Neutrophil (primary cell): ENCODE data around the gene HNF1B.
"Not testable (repeated sequence)": the region's sequence is repeated elsewhere in the genome, so short reads cannot be mapped to it uniquely, and the experiment has no call there.

Experiments
- H3K27ac ChIP-seq: fragments of 200-600 bp; sonication (generic); 2 replicates; pipeline ENCODE4 v1.5.1; 2016; ENCODE audit warnings: mild to moderate bottlenecking, moderate library complexity
- H3K27me3 ChIP-seq: fragments of 200-600 bp; sonication (generic); 2 replicates; pipeline ENCODE4 v1.6.0; 2016; ENCODE audit warnings: mild to moderate bottlenecking
- H3K36me3 ChIP-seq: fragments of 200-600 bp; sonication (generic); 2 replicates; pipeline ENCODE4 v1.5.1; 2017
- H3K4me1 ChIP-seq, 2 experiments: fragments of 200-600 bp in 1 of 2; sonication (generic) in 1 of 2; 1 replicate in 1 of 2; 2 replicates in 1 of 2; pipeline versions ENCODE4 v1.5.1 to v1.6.1; 2013 to 2016; ENCODE audit warnings: low read depth in 1 of 2, low read length in 1 of 2, mild to moderate bottlenecking in 1 of 2, moderate library complexity in 1 of 2; ENCODE audit not compliant: control insufficient read depth in 1 of 2, insufficient read depth in 1 of 2
- H3K4me3 ChIP-seq, 2 experiments: fragments of 200-600 bp in 1 of 2; sonication (generic) in 1 of 2; 1 replicate in 1 of 2; 2 replicates in 1 of 2; pipeline ENCODE4 v1.5.1; 2013 to 2016; ENCODE audit warnings: low read depth in 1 of 2, low read length in 1 of 2, mild to moderate bottlenecking in 1 of 2, moderate library complexity in 1 of 2
- H3K9me3 ChIP-seq: fragments of 200-600 bp; sonication (generic); 2 replicates; pipeline ENCODE4 v1.5.1; 2016
- TF ChIP-seq, protein P1 (sequence below): fragments of 200-600 bp; sonication (generic); IDR thresholded peaks from 2 replicates; pipeline ENCODE4 v1.5.1; 2016; ENCODE audit warnings: antibody characterized with exemption

HNF1B gene

DNA sequence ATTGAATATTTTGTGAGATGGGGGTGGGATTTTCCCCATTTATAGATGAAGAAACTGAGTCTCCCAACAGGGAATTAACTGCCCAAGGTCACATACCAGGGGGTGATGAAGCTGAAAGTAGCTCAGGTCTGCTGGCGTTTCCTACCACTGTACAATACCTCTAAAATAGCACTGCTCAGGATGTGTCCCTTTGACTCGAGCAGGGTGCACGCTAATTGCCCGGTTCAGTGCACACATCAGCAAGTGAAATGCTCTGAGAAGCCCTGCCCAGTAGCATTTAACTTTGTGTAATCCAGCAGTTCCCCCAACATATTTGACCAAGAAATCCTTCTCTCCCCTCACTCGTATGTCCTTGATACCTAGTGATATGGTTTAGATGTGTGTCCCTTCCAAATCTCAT is 51.5 kb downstream of the HNF1B start:
- H3K4me3 ChIP-seq, result no peak overlapping the region
- TF ChIP-seq, protein P1, sequence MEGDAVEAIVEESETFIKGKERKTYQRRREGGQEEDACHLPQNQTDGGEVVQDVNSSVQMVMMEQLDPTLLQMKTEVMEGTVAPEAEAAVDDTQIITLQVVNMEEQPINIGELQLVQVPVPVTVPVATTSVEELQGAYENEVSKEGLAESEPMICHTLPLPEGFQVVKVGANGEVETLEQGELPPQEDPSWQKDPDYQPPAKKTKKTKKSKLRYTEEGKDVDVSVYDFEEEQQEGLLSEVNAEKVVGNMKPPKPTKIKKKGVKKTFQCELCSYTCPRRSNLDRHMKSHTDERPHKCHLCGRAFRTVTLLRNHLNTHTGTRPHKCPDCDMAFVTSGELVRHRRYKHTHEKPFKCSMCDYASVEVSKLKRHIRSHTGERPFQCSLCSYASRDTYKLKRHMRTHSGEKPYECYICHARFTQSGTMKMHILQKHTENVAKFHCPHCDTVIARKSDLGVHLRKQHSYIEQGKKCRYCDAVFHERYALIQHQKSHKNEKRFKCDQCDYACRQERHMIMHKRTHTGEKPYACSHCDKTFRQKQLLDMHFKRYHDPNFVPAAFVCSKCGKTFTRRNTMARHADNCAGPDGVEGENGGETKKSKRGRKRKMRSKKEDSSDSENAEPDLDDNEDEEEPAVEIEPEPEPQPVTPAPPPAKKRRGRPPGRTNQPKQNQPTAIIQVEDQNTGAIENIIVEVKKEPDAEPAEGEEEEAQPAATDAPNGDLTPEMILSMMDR, result no peak
- H3K27ac ChIP-seq, result no peak overlapping the region
- no peaks in the 10 kb centered on the region for H3K9me3 ChIP-seq
- H3K36me3 ChIP-seq, result no peaks in the 10 kb centered on the region
- H3K27me3 ChIP-seq, result peaks cover 4% of the 10 kb centered on the region
- no peaks in the 10 kb centered on the region for H3K4me1 ChIP-seq

DNA sequence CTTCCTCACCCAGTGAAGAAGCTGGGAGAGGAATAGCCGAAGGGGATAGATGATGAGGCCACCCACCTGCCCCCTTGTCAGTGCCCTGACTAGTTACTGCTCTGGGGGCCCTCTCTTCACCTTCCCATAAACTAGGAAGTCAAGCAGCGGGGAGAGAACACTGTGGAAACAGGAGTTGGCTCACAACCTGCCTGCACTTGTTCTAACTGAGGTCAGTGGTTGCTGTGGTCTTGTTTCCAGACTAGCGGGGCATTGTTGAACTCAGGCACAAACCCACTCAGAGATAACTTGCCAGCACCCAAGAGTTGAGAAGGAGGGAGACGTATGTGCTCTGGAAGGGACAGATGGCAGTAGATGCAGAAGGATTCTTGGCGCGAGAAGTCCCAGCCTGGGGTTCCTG is 53.1 kb downstream of the HNF1B start:
- no peaks in the 10 kb centered on the region for H3K9me3 ChIP-seq
- H3K4me1 ChIP-seq, result no peaks in the 10 kb centered on the region
- no peaks in the 10 kb centered on the region for H3K36me3 ChIP-seq
- no peak overlapping the region for H3K27ac ChIP-seq
- TF ChIP-seq, protein P1, result no peak
- H3K27me3 ChIP-seq, result no peaks in the 10 kb centered on the region
- H3K4me3 ChIP-seq, result no peak overlapping the region

DNA sequence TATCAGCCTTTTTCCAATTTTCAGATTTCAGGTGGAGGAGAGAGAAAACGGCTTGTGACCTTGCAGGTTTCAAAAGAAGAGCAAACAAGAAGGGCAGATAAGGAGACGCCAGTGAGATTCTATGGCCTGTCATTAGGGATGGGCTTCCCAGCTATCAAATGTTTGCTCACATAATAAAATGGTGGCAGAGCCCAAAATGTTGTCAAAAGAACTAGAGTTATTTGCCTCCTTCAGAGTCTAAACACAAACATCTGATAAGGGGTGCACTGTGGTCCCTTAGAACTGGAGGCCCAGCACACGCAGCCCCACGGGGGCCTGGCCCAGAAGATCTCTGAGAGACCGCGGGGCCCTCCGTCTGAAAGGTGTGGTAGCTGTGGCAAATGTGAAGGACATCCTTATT is 55.5 kb downstream of the HNF1B start:
- H3K27ac ChIP-seq, result no peak overlapping the region
- no peaks in the 10 kb centered on the region for H3K36me3 ChIP-seq
- no peaks in the 10 kb centered on the region for H3K9me3 ChIP-seq
- H3K4me1 ChIP-seq, result no peaks in the 10 kb centered on the region
- H3K4me3 ChIP-seq, result no peak overlapping the region
- TF ChIP-seq, protein P1, result no peak
- no peaks in the 10 kb centered on the region for H3K27me3 ChIP-seq

DNA sequence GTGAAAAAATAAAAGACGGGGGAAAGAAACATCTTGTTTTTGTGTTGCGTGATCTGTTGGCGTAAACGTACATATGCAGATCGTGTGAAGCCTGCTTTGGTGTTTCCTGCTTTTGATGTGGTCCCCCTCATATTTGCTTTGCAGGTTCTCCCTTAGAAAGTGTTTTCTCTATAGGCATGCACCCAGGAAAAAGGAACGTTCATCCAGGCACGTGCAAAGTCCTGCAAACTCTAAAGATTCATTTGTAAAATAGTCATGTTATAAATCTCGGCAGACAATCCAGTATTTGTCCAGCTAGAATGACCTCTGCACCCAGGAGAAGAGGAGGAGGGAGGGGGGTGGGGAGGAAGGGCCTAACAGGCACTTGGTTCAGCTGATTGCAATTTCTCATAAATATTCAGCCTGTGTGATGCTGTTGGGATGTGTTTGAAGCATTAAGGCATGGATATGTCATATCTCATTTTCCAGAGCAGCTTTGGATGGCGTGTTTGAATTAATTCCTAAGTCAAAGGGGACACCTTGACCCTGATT is 61.3 kb downstream of the HNF1B start:
- Histone ChIP-seq H3K4me3 (no peak overlapping the region), H3K27me3 (no peaks in the 10 kb centered on the region), H3K4me1 (no peaks in the 10 kb centered on the region), H3K9me3 (no peaks in the 10 kb centered on the region), H3K27ac (no peak overlapping the region), H3K36me3 (no peaks in the 10 kb centered on the region)
- TF ChIP-seq, protein P1, result no peak

DNA sequence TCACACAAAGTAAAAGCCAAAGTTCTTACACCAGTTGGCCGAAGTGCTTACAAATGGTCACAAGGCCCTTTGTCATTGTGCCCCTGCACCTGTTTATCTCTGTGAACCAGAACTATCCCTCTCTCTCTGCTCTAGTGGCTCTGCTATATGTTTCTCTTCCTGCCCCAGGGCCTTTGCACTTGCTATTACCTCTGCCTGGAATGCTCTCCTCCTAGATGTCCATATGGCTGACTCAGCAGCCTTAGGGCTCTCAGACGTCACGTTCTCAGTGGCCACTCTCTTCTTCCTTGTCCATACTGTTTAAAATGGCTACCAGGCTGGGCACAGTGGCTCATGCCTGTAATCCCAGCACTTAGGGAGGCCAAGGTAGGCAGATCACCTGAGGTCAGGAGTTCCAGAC is 62.9 kb downstream of the HNF1B start:
- H3K4me1 ChIP-seq, result no peaks in the 10 kb centered on the region
- no peaks in the 10 kb centered on the region for H3K36me3 ChIP-seq
- peaks cover 8% of the 10 kb centered on the region for H3K27me3 ChIP-seq
- no peak overlapping the region for H3K27ac ChIP-seq
- H3K4me3 ChIP-seq, result no peak overlapping the region
- no peaks in the 10 kb centered on the region for H3K9me3 ChIP-seq
- TF ChIP-seq, protein P1, result no peak

DNA sequence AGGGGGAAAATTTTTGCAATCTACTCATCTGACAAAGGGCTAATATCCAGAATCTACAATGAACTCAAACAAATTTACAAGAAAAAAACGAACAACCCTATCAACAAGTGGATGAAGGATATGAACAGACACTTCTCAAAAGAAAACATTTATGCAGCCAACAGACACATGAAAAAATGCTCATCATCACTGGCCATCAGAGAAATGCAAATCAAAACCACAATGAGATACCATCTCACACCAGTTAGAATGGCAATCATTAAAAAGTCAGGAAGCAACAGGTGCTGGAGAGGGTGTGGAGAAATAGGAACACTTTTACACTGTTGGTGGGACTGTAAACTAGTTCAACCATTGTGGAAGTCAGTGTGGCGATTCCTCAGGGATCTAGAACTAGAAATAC is 64.9 kb downstream of the HNF1B start:
- not testable (repeated sequence) for H3K9me3 ChIP-seq, H3K27ac ChIP-seq, H3K4me3 ChIP-seq, H3K36me3 ChIP-seq, H3K4me1 ChIP-seq, H3K27me3 ChIP-seq
